OCI-LY7 (cell line): ENCODE measurements around the gene SRSF5. TPM values are rescaled to one million over a fixed set of nuclear protein-coding genes. Genes with fewer than 3 reads are reported as not detected.

Source experiments
- BruUV-seq: library from RNA; stranded (reverse); fragments of 400-500 nt; replicated peaks from 2 replicates; lab custom pipeline; 2021; lab: Mats Ljungman, UMichigan
- CTCF ChIA-PET: fragments of 300-600 bp; sonication (Branson Sonifier 250); formaldehyde crosslinking; loops from one replicate; lab custom pipeline; 2022; ENCODE audit warnings: antibody characterized with exemption; ENCODE audit not compliant: unreplicated experiment; lab: Charles Lee
- POLR2A ChIA-PET: fragments of 300-600 bp; sonication (Branson Sonifier 250); formaldehyde crosslinking; loops from one replicate; lab custom pipeline; 2022; ENCODE audit warnings: antibody characterized with exemption; lab: Charles Lee
- DNase-seq: peaks from one replicate; pipeline ENCODE4 v3.0.0-alpha.2; 2015; ENCODE audit warnings: low spot score
- H2AFZ ChIP-seq: fragments of 200-600 bp; sonication (generic), shearing (Covaris generic); 2 replicates; pipeline ENCODE4 v1.6.1; 2014; ENCODE audit warnings: mild to moderate bottlenecking, antibody characterized with exemption, low read length, moderate library complexity
- H3K27ac ChIP-seq: fragments of 200-600 bp; sonication (generic); 2 replicates; pipeline ENCODE4 v1.5.1; 2014; ENCODE audit warnings: mixed run types, low read depth, mild to moderate bottlenecking, moderate library complexity, low read length, inconsistent platforms; ENCODE audit not compliant: poor library complexity, severe bottlenecking
- H3K36me3 ChIP-seq: fragments of 200-600 bp; sonication (generic); 2 replicates; pipeline ENCODE4 v1.6.1; 2014; ENCODE audit warnings: mild to moderate bottlenecking, antibody characterized with exemption, low read length, moderate library complexity, mixed read lengths; ENCODE audit not compliant: insufficient read depth
- H3K4me1 ChIP-seq: fragments of 200-600 bp; sonication (generic); 2 replicates; pipeline ENCODE4 v1.5.1; 2014; ENCODE audit warnings: mild to moderate bottlenecking, low read length; ENCODE audit not compliant: insufficient read depth, poor library complexity, severe bottlenecking
- H3K4me2 ChIP-seq: fragments of 200-600 bp; sonication (generic); 2 replicates; pipeline ENCODE4 v1.6.1; 2014; ENCODE audit warnings: mild to moderate bottlenecking, low read length
- H3K4me3 ChIP-seq: fragments of 200-600 bp; sonication (generic); 2 replicates; pipeline ENCODE4 v1.5.1; 2014; ENCODE audit warnings: mild to moderate bottlenecking, low read depth, low read length; ENCODE audit not compliant: poor library complexity, severe bottlenecking
- H3K79me2 ChIP-seq: fragments of 200-600 bp; sonication (generic); 2 replicates; pipeline ENCODE4 v1.6.1; 2016; ENCODE audit warnings: low read depth, mild to moderate bottlenecking, low read length, moderate library complexity, mixed read lengths; ENCODE audit not compliant: insufficient read depth
- H3K9me2 ChIP-seq: fragments of 200-600 bp; sonication (generic); 2 replicates; pipeline ENCODE4 v1.6.1; 2016; ENCODE audit warnings: mild to moderate bottlenecking, low read length, mixed read lengths; ENCODE audit not compliant: insufficient read depth
- H3K9me3 ChIP-seq: fragments of 200-600 bp; sonication (generic); 2 replicates; pipeline ENCODE4 v1.6.1; 2014; ENCODE audit warnings: mild to moderate bottlenecking, mixed run types, low read length, mixed read lengths
- H4K20me1 ChIP-seq: fragments of 200-600 bp; sonication (generic); 2 replicates; pipeline ENCODE4 v1.6.1; 2014; ENCODE audit warnings: mild to moderate bottlenecking, antibody characterized with exemption, low read length, moderate library complexity, mixed read lengths; ENCODE audit not compliant: insufficient read depth
- CTCF ChIP-seq: fragments of 200-600 bp; sonication (generic); conservative IDR thresholded peaks from 2 replicates; pipeline ENCODE4 v1.5.1; 2014; ENCODE audit warnings: mild to moderate bottlenecking, antibody characterized with exemption, low read length, moderate library complexity, mixed read lengths
- EZH2phosphoT487 ChIP-seq: fragments of 200-600 bp; sonication (generic); IDR thresholded peaks from 2 replicates; pipeline ENCODE4 v1.6.1; 2018; ENCODE audit warnings: low read depth, borderline replicate concordance, mild to moderate bottlenecking, mixed run types, antibody characterized with exemption, low read length, moderate library complexity, mixed read lengths
- intact Hi-C: fragments of 100-400 bp; cut with micrococcal nuclease; formaldehyde crosslinking; loops from one replicate; pipeline ENCODE4 v1.10.0; 2022; ENCODE audit not compliant: unreplicated experiment
- total RNA-seq, 2 experiments: library from RNA; depleted of rRNA in 1 of 2; stranded (reverse); fragments of >200 nt in 1 of 2; shearing (Covaris generic) in 1 of 2; gene quantifications; 2 replicates each; pipeline ENCODE4 v1.2.3, GENCODE V29; 2014 to 2022

Gene SRSF5
- total RNA-seq, 2 experiments from 2014 or later, result 341 to 474 TPM

GRCh38 chr14:69720912-69721311, 46.0 kb upstream of the SRSF5 start:
- intact Hi-C loops, result no loop called here
- H2AFZ ChIP-seq, result no peak overlapping the region
- no peaks in the 10 kb centered on the region; the same call in 1 of the 2 replicates for H3K36me3 ChIP-seq
- CTCF ChIA-PET, result no interaction called here
- no peaks in the 10 kb centered on the region for H3K9me3 ChIP-seq
- H3K4me3 ChIP-seq, result no peak overlapping the region
- no peak for DNase-seq
- H4K20me1 ChIP-seq, result no peaks in the 10 kb centered on the region
- no peaks in the 10 kb centered on the region for H3K79me2 ChIP-seq
- POLR2A ChIA-PET, result interaction anchor here (0.8 kb wide), 1 partner anchor 131 kb away, joined by 6 read pairs; no protein-coding TSS in a partner anchor
- no peak overlapping the region for H3K4me2 ChIP-seq
- no peak overlapping the region for H3K27ac ChIP-seq
- TF ChIP-seq CTCF (no peak), EZH2phosphoT487 (no peak)
- no peaks in the 10 kb centered on the region for H3K9me2 ChIP-seq
- no TSS peak for BruUV-seq
- H3K4me1 ChIP-seq, result peaks cover 9% of the 10 kb centered on the region

- H3K27ac ChIP-seq, result no peak overlapping the region
- H3K79me2 ChIP-seq, result no peaks in the 10 kb centered on the region
- BruUV-seq, result no TSS peak
- no peaks in the 10 kb centered on the region for H4K20me1 ChIP-seq
- peak; percentile 78 for DNase-seq
- H2AFZ ChIP-seq, result peak overlapping the region; percentile 88
- ChIA-PET POLR2A (interaction anchor here (0.6 kb wide), 2 partner anchors 26 to 186 kb away, joined by 5 to 8 read pairs; no protein-coding TSS in a partner anchor), CTCF (interaction anchor here (0.6 to 1.1 kb wide), 4 partner anchors 107 to 469 kb away, joined by 3 read pairs; no protein-coding TSS in a partner anchor)
- peak overlapping the region; percentile 64 for H3K4me2 ChIP-seq
- H3K36me3 ChIP-seq, result no peaks in the 10 kb centered on the region
- H3K9me3 ChIP-seq, result no peaks in the 10 kb centered on the region
- intact Hi-C loops, result loop anchor here (1.0 to 5.0 kb wide), 3 partner anchors 124 to 480 kb away; no protein-coding TSS in a partner anchor
- no peaks in the 10 kb centered on the region for H3K9me2 ChIP-seq
- H3K4me3 ChIP-seq, result peak overlapping the region; percentile 51
- TF ChIP-seq CTCF, result peak; percentile 98
- no peak for TF ChIP-seq EZH2phosphoT487
- peaks cover 10% of the 10 kb centered on the region for H3K4me1 ChIP-seq
Measured at GRCh38 chr14:69726761-69727511, 40.0 kb upstream of the SRSF5 start.
